Upper lobe of left lung (tissue), 6 donors: Measurements from ENCODE around the gene LYST. TPM values are rescaled to one million over a fixed set of nuclear protein-coding genes. Genes with fewer than 3 reads are reported as not detected.

ENCODE experiments used
- ATAC-seq, 2 donors: fragments of 200-7000 bp; cut with Tn5 transposase; one replicate each; pipeline ENCODE4 v1.9.1; 2022; ENCODE audit warnings: mild to moderate bottlenecking in 2 of 2, moderate library complexity in 2 of 2; ENCODE audit not compliant: low FRiP score in 2 of 2
- DNase-seq, 2 donors: peaks; one replicate each; pipeline ENCODE4 v3.0.0-alpha.2; 2019 to 2020
- H3K27ac ChIP-seq, 4 donors: fragments of 200-600 bp; sonication (generic); one replicate each; pipeline ENCODE4 v1.5.1; 2016 to 2019
- H3K27me3 ChIP-seq, 4 donors: fragments of 200-600 bp; sonication (generic); one replicate each; pipeline ENCODE4 v1.5.1; 2017 to 2019
- H3K36me3 ChIP-seq, 4 donors: fragments of 200-600 bp; sonication (generic); one replicate each; pipeline ENCODE4 v1.5.1; 2016 to 2019
- H3K4me1 ChIP-seq, 4 donors: fragments of 200-600 bp; sonication (generic); one replicate each; pipeline ENCODE4 v1.5.1; 2018 to 2019
- H3K4me3 ChIP-seq, 4 donors: fragments of 200-600 bp; sonication (generic); one replicate each; pipeline ENCODE4 v1.5.1; 2017 to 2019; ENCODE audit warnings: mild to moderate bottlenecking in 2 of 4, moderate library complexity in 1 of 4
- H3K9me3 ChIP-seq, 4 donors: fragments of 200-600 bp; sonication (generic); one replicate each; pipeline ENCODE4 v1.5.1; 2018 to 2019
- EP300 ChIP-seq, 4 donors: sonication (generic); formaldehyde crosslinking; IDR thresholded peaks; one replicate each; pipeline ENCODE4 v1.5.1; 2017; ENCODE audit warnings: antibody characterized with exemption in 4 of 4, control low read depth in 2 of 4
- POLR2A ChIP-seq, 4 donors: fragments of 450-650 bp; IDR thresholded peaks; one replicate each; pipeline ENCODE4 v1.5.1; 2016 to 2017; ENCODE audit warnings: antibody characterized with exemption in 4 of 4, mild to moderate bottlenecking in 2 of 4
- POLR2AphosphoS5 ChIP-seq, 2 donors: sonication (generic); formaldehyde crosslinking; IDR thresholded peaks; one replicate each; pipeline ENCODE4 v1.5.1; 2017; ENCODE audit warnings: antibody characterized with exemption in 2 of 2
- WGBS, 2 donors: methylation state at CpG; one replicate each; pipeline ENCODE4 v1.1.5; 2017 to 2018; 5-methylcytosine and 5-hydroxymethylcytosine counted together
- total RNA-seq, 6 donors: library from RNA; depleted of rRNA in 4 of 6; stranded (reverse); fragments of >200 nt in 4 of 6; gene quantifications; one replicate each; pipeline versions ENCODE4 v1.1.0 to v1.2.1, GENCODE V29; 2016 to 2021
- TF ChIP-seq, protein P1 (sequence below), 6 experiments: fragments of 450-650 bp in 4 of 6; fragments of 200-600 bp in 2 of 6; sonication (generic) in 2 of 6; IDR thresholded peaks; one replicate each; pipeline ENCODE4 v1.5.1; 2016 to 2019; ENCODE audit warnings: antibody characterized with exemption in 6 of 6
- donor health status: DM: no; HTN: no; CAD: no; lungs with moderate emphysema.
- donor health status: DM: no; HTN: yes; CAD: no; lungs with severe emphysema.

Gene LYST
- total RNA-seq, 6 donors from 2014 or later, result 34.0 to 87.0 (median 54.0) TPM

DNA sequence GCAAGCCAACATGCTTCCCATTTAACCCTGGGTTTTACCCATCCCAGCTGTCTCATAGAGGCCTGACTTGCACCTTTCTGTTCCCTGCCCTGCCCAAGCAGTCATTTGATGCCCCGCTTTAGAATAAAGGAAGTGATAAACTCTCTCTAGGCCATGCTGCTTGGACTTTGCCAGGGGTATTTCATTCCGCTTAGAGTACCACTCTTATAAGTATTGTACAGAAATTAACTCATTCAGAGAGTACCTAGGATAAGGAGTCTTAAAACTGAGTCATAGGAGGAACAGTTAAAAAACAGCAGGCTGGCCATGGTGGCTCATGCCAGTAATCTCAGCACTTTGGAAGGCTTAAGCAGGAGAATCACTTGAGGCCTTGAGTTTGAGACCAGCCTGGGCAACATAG, 21.0 kb upstream of the LYST start:
- no peak for ATAC-seq
- Histone ChIP-seq H3K9me3 (no peaks in the 10 kb centered on the region), H3K36me3 (no peaks in the 10 kb centered on the region), H3K27me3 (no peaks in the 10 kb centered on the region), H3K4me3 (no peak overlapping the region), H3K27ac (no peak overlapping the region), H3K4me1 (peaks cover 4 to 24% (median 12%) of the 10 kb centered on the region in 4 donors)
- TF ChIP-seq, protein P1, sequence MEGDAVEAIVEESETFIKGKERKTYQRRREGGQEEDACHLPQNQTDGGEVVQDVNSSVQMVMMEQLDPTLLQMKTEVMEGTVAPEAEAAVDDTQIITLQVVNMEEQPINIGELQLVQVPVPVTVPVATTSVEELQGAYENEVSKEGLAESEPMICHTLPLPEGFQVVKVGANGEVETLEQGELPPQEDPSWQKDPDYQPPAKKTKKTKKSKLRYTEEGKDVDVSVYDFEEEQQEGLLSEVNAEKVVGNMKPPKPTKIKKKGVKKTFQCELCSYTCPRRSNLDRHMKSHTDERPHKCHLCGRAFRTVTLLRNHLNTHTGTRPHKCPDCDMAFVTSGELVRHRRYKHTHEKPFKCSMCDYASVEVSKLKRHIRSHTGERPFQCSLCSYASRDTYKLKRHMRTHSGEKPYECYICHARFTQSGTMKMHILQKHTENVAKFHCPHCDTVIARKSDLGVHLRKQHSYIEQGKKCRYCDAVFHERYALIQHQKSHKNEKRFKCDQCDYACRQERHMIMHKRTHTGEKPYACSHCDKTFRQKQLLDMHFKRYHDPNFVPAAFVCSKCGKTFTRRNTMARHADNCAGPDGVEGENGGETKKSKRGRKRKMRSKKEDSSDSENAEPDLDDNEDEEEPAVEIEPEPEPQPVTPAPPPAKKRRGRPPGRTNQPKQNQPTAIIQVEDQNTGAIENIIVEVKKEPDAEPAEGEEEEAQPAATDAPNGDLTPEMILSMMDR (IDR thresholded peaks at IDR 0.05), result no peak
- TF ChIP-seq EP300 (IDR thresholded peaks at IDR 0.05) (no peak), POLR2AphosphoS5 (IDR thresholded peaks at IDR 0.05) (no peak)
- 68 to 73% methylated on average over 2 of the region's 2 CpGs for WGBS, 2 donors
- DNase-seq, result no peak

DNA sequence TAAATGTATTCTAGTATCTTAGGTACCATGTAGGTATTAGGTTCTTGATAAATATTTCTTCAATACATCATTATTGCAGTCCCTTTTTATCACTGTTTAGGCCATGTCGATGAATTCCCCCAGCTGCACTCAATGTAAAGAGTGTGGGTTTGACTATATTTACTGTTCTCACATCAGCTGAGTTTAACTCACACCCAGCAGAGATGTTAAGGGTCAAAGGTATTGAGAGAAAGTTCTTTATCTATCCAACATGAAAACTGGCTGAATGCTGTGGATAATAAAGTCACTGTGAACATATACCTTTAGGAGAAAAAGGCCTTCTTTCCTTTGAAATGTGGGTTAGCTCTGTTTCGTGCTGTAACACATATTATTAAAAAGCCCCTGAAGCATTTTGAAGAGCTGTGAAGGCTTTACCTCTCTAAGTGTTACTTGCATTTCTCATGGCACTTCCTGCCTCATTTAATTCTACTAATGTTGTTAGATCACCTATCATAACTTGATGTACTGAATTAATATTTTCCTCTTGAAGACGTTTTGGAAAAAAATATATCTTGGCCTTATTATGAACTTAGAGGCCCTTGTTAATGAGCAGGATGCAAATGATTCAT, 19.1 kb upstream of the LYST start:
- no peak overlapping the region for H3K4me3 ChIP-seq
- H3K36me3 ChIP-seq, result no peaks in the 10 kb centered on the region
- peaks cover 6 to 18% (median 6%) of the 10 kb centered on the region in 4 donors for H3K4me1 ChIP-seq
- DNase-seq (no peak), ATAC-seq (no peak)
- H3K27me3 ChIP-seq, result no peaks in the 10 kb centered on the region
- WGBS, 2 donors, result 54 to 75% methylated on average over 3 of the region's 3 CpGs
- TF ChIP-seq POLR2AphosphoS5 (IDR thresholded peaks at IDR 0.05) (no peak), POLR2A (IDR thresholded peaks at IDR 0.05) (no peak), EP300 (IDR thresholded peaks at IDR 0.05) (no peak)
- TF ChIP-seq, protein P1 (IDR thresholded peaks at IDR 0.05), result no peak
- H3K27ac ChIP-seq, result no peak overlapping the region
- H3K9me3 ChIP-seq, result no peaks in the 10 kb centered on the region

DNA sequence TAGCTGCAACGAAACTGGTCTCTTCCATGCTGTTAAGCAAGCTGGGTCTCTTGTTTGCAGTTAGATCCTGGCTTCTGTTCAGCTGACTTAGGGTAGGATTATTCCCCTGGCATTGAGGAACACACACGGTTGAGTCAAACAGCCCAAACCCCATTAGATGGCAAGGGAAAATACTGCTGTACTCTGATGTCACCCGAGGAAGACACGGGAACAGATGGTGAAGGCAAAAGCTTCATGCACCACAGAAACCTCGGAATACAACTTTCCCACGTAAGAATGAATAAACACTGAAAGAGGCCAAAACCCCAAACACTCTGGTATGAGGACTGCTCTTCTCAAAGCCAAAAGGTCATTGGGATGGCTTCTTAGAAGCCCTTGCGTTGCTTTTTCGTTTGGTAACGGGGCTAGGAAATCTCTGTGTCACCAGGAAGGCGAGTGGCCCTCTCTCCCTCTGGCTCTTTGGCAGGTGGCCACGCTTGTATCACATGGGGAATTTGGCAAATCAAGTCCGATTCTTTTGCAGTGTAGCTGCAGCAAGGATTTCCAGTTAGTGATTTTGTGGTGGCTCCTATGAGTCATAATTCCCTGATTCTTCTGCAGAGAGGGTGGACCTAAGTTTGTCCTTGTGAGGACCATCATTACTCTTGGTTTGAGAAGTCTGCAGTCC, 16.7 kb upstream of the LYST start:
- Histone ChIP-seq H3K27ac (peak overlapping the region; percentile 7 to 63 (median 10)), H3K4me1 (peaks cover 6 to 25% (median 13%) of the 10 kb centered on the region in 4 donors), H3K27me3 (no peaks in the 10 kb centered on the region), H3K9me3 (no peaks in the 10 kb centered on the region), H3K4me3 (peak overlapping the region in 3 of 4 donors; percentile 18 to 26 (median 24)), H3K36me3 (no peaks in the 10 kb centered on the region)
- ATAC-seq (peak; percentile 71 to 86), DNase-seq (peak in 1 of 2 donors; percentile 86)
- TF ChIP-seq POLR2A (IDR thresholded peaks at IDR 0.05) (no peak), POLR2AphosphoS5 (IDR thresholded peaks at IDR 0.05) (peak; percentile 66 to 73), EP300 (IDR thresholded peaks at IDR 0.05) (peak in 1 of 4 donors; percentile 78)
- TF ChIP-seq, protein P1 (IDR thresholded peaks at IDR 0.05), result no peak
- 31 to 35% methylated on average over 8 to 12 of the region's 12 CpGs for WGBS, 2 donors

DNA sequence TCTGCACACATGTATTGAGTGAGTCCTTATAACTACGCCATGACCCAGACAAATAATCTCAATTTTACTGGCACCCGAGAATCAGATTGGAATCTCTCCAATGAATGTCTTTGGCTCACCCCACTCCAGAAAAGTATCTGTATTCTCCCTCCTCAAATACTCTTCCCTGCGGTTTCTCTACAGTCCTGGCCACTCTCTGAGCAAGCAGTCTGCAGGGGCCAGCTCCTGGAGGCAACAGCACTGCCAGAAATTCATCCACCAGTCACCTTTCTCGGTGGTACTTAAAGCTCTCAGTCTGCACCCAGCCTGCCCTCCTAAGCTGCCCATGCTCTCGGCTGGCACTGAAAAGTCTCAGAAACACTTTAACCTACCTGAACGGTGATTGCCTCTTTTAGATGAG, 16.1 kb upstream of the LYST start:
- ATAC-seq, result peak in 1 of 2 donors; percentile 20
- Histone ChIP-seq H3K36me3 (no peaks in the 10 kb centered on the region), H3K9me3 (no peaks in the 10 kb centered on the region), H3K27ac (peak overlapping the region; percentile 7 to 63 (median 10)), H3K27me3 (no peaks in the 10 kb centered on the region), H3K4me1 (peaks cover 6 to 21% (median 13%) of the 10 kb centered on the region in 4 donors), H3K4me3 (peak overlapping the region in 3 of 4 donors; percentile 18 to 26 (median 24))
- no peak for DNase-seq
- TF ChIP-seq POLR2A (IDR thresholded peaks at IDR 0.05) (no peak), EP300 (IDR thresholded peaks at IDR 0.05) (no peak)
- WGBS, 2 donors, result 53 to 58% methylated on average over 6 of the region's 6 CpGs

DNA sequence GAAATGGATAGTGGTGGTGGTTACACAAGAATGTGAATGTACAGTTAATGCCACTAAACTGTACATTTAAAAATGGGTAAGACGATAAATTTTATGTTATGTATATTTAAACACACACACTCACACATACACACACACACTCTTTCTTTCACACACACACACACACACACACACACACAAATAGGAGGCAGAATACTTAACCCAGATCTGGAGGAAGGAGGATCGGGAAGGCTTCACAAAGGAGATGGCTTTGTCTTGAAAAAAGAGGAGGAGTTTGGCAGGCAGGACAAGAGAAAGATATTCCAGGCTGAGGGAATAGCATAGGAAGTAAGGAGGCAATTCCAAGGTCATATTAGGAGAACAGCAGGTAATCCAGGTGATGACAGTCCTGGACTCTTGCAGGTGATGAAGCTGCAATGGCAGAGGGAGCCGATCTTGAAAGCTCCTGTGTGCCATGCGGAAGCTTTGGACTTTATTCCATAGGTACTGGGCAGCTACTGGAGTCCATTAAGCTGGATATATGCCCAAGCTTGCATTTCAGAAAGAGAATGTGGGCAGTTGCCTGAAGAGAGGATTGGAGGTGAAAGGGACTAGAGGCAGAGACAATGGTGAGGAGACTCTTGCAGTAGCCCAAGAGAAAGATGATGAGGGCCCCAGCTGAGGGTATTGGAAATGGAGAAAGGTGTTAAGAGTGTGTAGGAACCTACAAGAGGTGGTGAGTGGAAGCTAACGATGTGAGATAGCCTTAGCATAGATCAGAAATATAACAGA, 15.4 kb upstream of the LYST start:
- no peaks in the 10 kb centered on the region for H3K36me3 ChIP-seq
- no peaks in the 10 kb centered on the region for H3K9me3 ChIP-seq
- no peak for ATAC-seq
- TF ChIP-seq POLR2A (IDR thresholded peaks at IDR 0.05), result no peak
- TF ChIP-seq, protein P1 (IDR thresholded peaks at IDR 0.05), result no peak
- TF ChIP-seq POLR2AphosphoS5 (IDR thresholded peaks at IDR 0.05), result no peak
- TF ChIP-seq EP300 (IDR thresholded peaks at IDR 0.05), result no peak
- H3K4me3 ChIP-seq, result peak overlapping the region in 1 of 4 donors; percentile 24
- WGBS, 2 donors, result 87 to 88% methylated on average over 5 of the region's 5 CpGs
- peak overlapping the region in 1 of 4 donors; percentile 63 for H3K27ac ChIP-seq
- no peak for DNase-seq
- H3K4me1 ChIP-seq, result peaks cover 6 to 17% (median 12%) of the 10 kb centered on the region in 4 donors
- H3K27me3 ChIP-seq, result no peaks in the 10 kb centered on the region
